GM19043 (cell line): ENCODE results near the gene ITCH.
A peak's percentile ranks its signal among the peaks of the same experiment; 100 is the strongest.
"Not testable (repeated sequence)": the region's sequence is repeated elsewhere in the genome, so short reads cannot be mapped to it uniquely, and the experiment has no call there.

Source experiments
- ATAC-seq: cut with Tn5 transposase; IDR thresholded peaks from one replicate; pipeline ENCODE4 v1.9.1; 2021; ENCODE audit warnings: low read depth; ENCODE audit not compliant: unreplicated experiment

Gene ITCH

GRCh38 chr20:34448517-34448916 lies 85.4 kb downstream of the ITCH start:
- ATAC-seq: no peak

- ATAC-seq: no peak
These were observed 86.9 kb downstream of the ITCH start for GRCh38 chr20:34449674-34450592.

GRCh38 chr20:34452281-34452982 lies 89.4 kb downstream of the ITCH start:
- no peak for ATAC-seq

DNA sequence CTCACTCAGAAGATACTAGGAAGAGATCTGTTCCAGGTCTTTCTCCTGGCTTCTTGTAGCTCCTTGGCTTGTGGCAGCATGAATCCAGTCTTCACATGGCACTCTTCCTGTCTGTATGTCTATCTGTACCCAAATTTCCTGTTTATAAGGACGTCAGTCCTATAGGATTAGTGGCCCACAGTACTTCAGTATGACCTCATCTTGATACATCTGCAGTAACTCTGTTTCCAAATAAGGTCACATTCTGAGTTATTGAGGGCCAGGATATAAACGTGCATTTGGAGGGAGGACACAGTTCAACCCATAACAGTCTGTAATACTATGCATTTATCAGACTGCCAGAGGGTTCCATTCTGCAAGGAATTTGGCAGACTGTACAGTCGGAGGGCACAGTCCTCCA lies 95.6 kb downstream of the ITCH start:
- no peak for ATAC-seq

DNA sequence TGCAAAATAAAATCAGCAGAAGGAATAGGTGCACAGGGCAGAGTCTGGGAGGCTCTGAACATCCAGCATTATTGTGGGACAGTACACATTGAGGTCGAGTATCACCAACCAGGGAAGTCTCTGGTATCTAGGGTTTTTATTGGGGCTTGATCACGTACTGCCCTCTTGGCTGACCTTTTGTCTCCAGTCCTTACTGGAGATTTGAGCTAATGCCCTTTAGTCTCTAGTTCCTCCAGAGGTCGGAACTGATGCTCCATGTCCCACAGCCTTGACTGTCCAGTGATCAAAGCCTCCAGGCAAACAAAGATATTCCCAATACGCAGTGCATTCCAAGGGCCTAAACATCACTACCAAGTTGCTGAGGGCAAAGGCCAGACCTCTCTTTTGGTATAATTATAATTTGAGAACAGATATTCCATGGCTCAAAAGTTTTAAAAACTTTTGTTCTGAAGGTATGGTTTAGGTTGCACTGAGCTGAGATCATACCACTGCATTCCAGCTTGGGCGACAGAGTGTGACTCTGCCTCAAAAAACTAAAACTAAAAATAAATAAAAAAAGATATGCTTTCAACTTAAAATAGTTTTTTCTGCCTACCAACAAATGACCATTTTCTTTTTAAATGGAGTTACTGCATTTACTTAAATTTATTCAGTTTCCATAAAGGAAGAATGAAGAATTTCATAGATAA lies 96.3 kb downstream of the ITCH start:
- ATAC-seq: no peak

GRCh38 chr20:34461779-34462087 lies 98.7 kb downstream of the ITCH start:
- ATAC-seq: no peak

- no peak for ATAC-seq
These were observed 105.9 kb downstream of the ITCH start for GRCh38 chr20:34468951-34469350.

DNA sequence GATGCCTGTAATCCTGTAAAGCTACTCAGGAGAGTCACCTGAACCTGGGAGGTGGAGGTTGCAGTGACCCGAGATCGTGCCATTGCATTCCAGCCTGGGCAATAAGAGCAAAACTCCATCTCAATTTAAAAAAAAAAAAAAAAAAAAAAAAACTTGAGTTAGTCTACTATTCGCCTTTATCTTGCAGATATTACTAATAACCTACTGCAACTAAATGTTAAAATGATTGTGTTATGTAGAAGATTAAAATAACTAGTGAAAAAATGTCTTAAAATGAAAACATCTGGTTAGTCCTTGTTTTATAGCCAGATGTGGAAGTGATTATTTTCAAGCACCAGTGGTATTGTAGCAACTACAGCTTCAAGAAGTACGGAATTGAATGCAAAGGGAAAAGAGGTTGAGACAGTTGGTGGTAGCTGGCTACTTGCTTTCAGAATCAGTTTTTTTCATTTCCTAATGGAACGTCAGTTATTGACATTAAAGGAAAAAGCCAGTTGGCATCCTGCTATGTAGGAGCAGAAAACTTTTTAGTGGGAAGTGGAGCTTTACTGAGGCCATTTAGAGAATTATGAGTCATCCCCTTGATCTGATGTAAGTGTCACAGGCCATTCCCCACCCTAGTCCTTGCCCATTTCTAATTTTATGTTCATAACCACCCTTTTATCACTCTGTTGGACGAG lies 109.3 kb downstream of the ITCH start:
- ATAC-seq: no peak

GRCh38 chr20:34473262-34473883 lies 110.3 kb downstream of the ITCH start:
- no peak for ATAC-seq

GRCh38 chr20:34475979-34476736 lies 113.1 kb downstream of the ITCH start:
- peak; percentile 51 for ATAC-seq

- ATAC-seq: no peak
These were observed 116.6 kb downstream of the ITCH start for GRCh38 chr20:34479627-34480026.

- not testable (repeated sequence) for ATAC-seq
These were observed 119.1 kb downstream of the ITCH start for GRCh38 chr20:34482154-34482553.

- ATAC-seq: not testable (repeated sequence)
These were observed 120.6 kb downstream of the ITCH start for GRCh38 chr20:34483585-34484220.

DNA sequence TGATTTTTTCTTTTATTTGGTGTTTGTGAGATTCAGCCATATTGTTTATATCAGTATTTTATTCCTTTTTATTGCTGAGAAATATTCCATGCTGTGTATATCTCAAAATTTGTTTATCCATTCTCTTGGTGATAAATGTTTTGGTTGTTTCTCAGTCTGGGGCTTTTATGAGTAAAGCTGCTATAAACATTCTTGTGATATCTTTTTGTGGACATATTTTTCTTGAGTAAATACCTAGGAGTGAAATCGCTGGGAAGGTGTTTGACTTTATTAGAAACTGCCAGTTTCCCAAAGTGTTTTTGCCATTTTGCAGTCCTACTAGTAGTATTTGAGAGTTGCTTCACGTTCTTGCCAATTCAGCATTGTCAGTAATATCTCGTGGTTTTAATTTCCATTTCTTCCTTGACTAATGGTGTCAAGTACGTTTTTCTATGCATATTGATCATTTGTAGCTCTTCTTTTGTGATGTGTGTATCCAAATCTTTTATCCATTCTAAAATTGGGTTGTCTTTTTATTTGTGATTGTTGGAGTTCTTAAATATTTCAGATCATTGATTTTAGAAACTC lies 122.1 kb downstream of the ITCH start:
- no peak for ATAC-seq

DNA sequence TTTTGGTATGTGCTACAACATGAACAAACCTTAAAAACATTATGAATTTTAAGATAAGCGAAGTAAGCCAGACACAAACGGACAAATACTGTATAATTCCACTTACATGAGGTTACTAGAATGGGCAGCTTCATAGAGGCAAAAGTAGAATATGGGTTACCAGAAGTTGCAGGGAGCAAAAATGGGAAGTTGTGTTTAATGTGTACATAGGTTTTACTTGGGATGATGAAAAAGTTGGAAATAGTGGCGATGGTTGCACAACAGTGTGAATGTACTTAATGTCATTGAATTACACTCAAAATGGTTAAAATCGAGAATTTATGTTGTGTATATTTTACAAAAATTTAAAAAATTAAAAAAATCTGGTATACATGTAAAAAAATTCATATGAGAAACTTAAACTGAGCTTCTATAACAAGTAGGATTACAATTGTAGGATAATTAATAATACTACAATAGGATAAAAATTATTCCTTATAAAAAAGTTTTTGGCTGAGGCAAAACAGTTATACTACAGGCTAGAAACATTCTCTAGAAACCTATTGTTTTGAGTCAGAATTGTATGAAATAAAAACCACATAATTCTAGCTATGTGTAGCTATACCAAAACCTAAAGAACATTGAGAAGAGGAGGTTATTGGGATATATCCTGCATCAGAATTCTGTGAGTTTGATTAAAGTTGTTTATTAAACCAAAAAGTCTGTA lies 128.3 kb downstream of the ITCH start:
- ATAC-seq: no peak

DNA sequence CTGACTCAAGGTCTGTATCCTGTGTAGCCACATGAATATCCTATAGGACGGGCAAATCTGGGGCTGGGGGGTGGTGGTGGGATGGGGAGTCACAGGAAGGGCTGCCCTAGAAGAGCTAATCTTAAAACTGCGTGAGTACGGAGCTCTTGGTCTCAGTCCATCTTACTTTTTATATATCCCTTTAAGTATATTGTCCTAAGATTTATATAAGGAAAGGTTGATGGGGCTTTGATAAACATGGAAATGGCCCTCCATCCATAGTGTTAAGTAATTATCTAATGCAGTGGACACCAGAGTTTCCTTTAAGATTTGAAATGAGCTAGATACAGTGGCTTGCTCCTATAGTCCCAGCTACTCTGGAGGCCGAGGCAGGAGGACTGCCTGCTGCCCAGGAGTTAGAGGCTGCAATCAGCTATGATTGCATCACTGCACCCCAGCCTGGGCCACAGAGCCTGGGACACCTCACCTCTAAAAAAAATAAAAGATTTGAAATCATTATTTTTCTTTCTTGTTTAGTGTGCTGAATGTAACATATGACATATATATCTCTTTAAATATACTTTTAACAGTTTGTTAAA lies 128.9 kb downstream of the ITCH start:
- no peak for ATAC-seq

DNA sequence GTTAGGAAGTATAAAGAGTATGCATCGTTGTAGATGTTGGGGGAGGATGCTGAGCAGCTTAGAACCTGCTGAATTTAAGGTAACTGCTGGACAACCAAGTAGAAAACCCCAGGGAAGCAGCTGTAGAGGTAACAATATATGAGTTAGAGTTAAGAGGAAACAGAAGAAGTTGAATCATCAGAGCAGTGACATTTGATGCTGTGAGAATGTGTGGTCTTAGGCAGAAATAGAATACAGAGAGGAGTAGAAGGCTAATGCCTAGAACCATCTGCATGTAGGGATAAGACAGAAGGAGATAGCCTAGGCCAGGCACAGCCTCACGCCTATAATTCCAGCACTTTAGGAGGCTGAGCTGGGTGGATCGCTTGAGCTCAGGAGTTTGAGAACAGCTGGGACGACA lies 130.6 kb downstream of the ITCH start:
- ATAC-seq: no peak

GRCh38 chr20:34495307-34495706 lies 132.2 kb downstream of the ITCH start:
- ATAC-seq: no peak
